GM12891 (cell line): ENCODE data around the gene ATP6V0A1.
A peak's percentile ranks its signal among the peaks of the same experiment; 100 is the strongest.

ENCODE experiments used
- DNase-seq: peaks from one replicate; pipeline ENCODE4 v3.0.0; 2011; ENCODE audit warnings: low spot score; ENCODE audit not compliant: insufficient read length
- FAIRE-seq: peaks from 2 replicates; lab custom pipeline; 2011; peaks lifted over from hg19 to GRCh38; lab: Jason Lieb, UNC
- PAX5 ChIP-seq: IDR thresholded peaks from 2 replicates; pipeline ENCODE4 v1.6.1; 2011; ENCODE audit warnings: low read length, moderate library complexity, mild to moderate bottlenecking; ENCODE audit not compliant: insufficient read depth, severe bottlenecking
- POLR2A ChIP-seq: IDR thresholded peaks from 2 replicates; pipeline ENCODE4 v1.6.1; 2011; ENCODE audit warnings: low read depth, low read length, control low read depth
- POLR2AphosphoS5 ChIP-seq: IDR thresholded peaks from 2 replicates; pipeline ENCODE4 v1.6.1; 2011; ENCODE audit warnings: low read depth, low read length, control low read depth
- POU2F2 ChIP-seq: IDR thresholded peaks from 2 replicates; pipeline ENCODE4 v1.6.1; 2011; ENCODE audit warnings: low read depth, mild to moderate bottlenecking, control low read depth, low read length, moderate library complexity
- SPI1 ChIP-seq: IDR thresholded peaks from 2 replicates; pipeline ENCODE4 v1.6.1; 2011; ENCODE audit warnings: low read depth, low read length, control low read depth
- TAF1 ChIP-seq: IDR thresholded peaks from 2 replicates; pipeline ENCODE4 v1.6.1; 2011; ENCODE audit warnings: low read depth, low read length, control low read depth

The ATP6V0A1 gene

GRCh38 chr17:42421136-42421506 is 37.6 kb upstream of the ATP6V0A1 start:
- FAIRE-seq: no peak

GRCh38 chr17:42421507-42422338 is 37.0 kb upstream of the ATP6V0A1 start:
- TF ChIP-seq POU2F2 (no peak), PAX5 (no peak), POLR2A (no peak), SPI1 (no peak), POLR2AphosphoS5 (no peak), TAF1 (no peak)
- FAIRE-seq (no peak), DNase-seq (no peak)

More at GRCh38 chr17:42421136-42421506, 37.6 kb upstream of the ATP6V0A1 start:
- DNase-seq: no peak
- TF ChIP-seq TAF1 (no peak), POU2F2 (no peak), SPI1 (no peak), POLR2AphosphoS5 (no peak), PAX5 (no peak)

- peak; percentile 48 for DNase-seq
- TF ChIP-seq PAX5 (no peak), POLR2A (no peak), TAF1 (no peak)
- peak; percentile 72 for FAIRE-seq
Measured at GRCh38 chr17:42422412-42422957, 36.2 kb upstream of the ATP6V0A1 start.

GRCh38 chr17:42422958-42423712 is 35.5 kb upstream of the ATP6V0A1 start, which contains the start of gene CAVIN1:
Gene CAVIN1 (minus strand): TSS chr17:42423256. CDS start chr17:42423097, 159 bp downstream.
- FAIRE-seq: no peak
- TF ChIP-seq POLR2AphosphoS5 (no peak), POU2F2 (no peak), TAF1 (no peak), SPI1 (no peak)
- DNase-seq: peak; percentile 57

- TF ChIP-seq POLR2A (no peak), PAX5 (no peak)
- no peak for DNase-seq
- FAIRE-seq: no peak
Measured at GRCh38 chr17:42423766-42424165, 34.9 kb upstream of the ATP6V0A1 start.

GRCh38 chr17:42424991-42425610 is 33.6 kb upstream of the ATP6V0A1 start:
- no peak for TF ChIP-seq PAX5
- TF ChIP-seq POLR2A: no peak
- TF ChIP-seq TAF1: no peak
- no peak for TF ChIP-seq POU2F2
- TF ChIP-seq POLR2AphosphoS5: no peak
- TF ChIP-seq SPI1: no peak
- FAIRE-seq (no peak), DNase-seq (no peak)

- no peak for TF ChIP-seq POU2F2
- TF ChIP-seq SPI1: no peak
- TF ChIP-seq POLR2A: no peak
- TF ChIP-seq PAX5: no peak
- no peak for TF ChIP-seq POLR2AphosphoS5
- TF ChIP-seq TAF1: no peak
- DNase-seq (no peak), FAIRE-seq (peak; percentile 66)
Measured at GRCh38 chr17:42428141-42428944, 30.3 kb upstream of the ATP6V0A1 start.

- no peak for TF ChIP-seq PAX5
- no peak for TF ChIP-seq SPI1
- TF ChIP-seq POLR2A: no peak
- TF ChIP-seq POLR2AphosphoS5: no peak
- no peak for TF ChIP-seq POU2F2
- no peak for TF ChIP-seq TAF1
- FAIRE-seq (no peak), DNase-seq (no peak)
Measured at GRCh38 chr17:42429726-42430447, 28.8 kb upstream of the ATP6V0A1 start.

- DNase-seq: no peak
- no peak for FAIRE-seq
- TF ChIP-seq POU2F2 (no peak), POLR2A (no peak), SPI1 (no peak), PAX5 (no peak), TAF1 (no peak), POLR2AphosphoS5 (no peak)
Measured at GRCh38 chr17:42431758-42432161, 26.9 kb upstream of the ATP6V0A1 start.
